SK-N-SH treated with all-trans-retinoic acid at 6 μM for 48 hours (cell line): Measurements from ENCODE around the gene CCDC187.

ENCODE experiments used
- ATAC-seq: fragments of 200-7000 bp; cut with Tn5 transposase; 3 replicates; pipeline ENCODE4 v1.9.1; 2020; ENCODE audit warnings: mild to moderate bottlenecking, moderate library complexity
- ARNTL ChIP-seq: fragments of 450-650 bp; formaldehyde crosslinking; IDR thresholded peaks from 2 replicates; pipeline ENCODE4 v1.5.0; 2020; ENCODE audit warnings: low read depth, mild to moderate bottlenecking, moderate library complexity, borderline replicate concordance
- CSDC2 ChIP-seq: fragments of 250-450 bp; sonication (Bioruptor Pico); IDR thresholded peaks from 2 replicates; pipeline ENCODE4 v1.5.0; 2020; ENCODE audit warnings: mild to moderate bottlenecking, moderate library complexity
- ESRRG ChIP-seq: fragments of 250-450 bp; sonication (Bioruptor Pico); IDR thresholded peaks from 2 replicates; pipeline ENCODE4 v1.6.1; 2021; ENCODE audit warnings: mild to moderate bottlenecking
- GLIS3 ChIP-seq: fragments of 250-450 bp; sonication (Bioruptor Pico); IDR thresholded peaks from 2 replicates; pipeline ENCODE4 v1.5.0; 2020; ENCODE audit warnings: mild to moderate bottlenecking, moderate library complexity
- ISL1 ChIP-seq: fragments of 250-450 bp; sonication (Bioruptor Pico); IDR thresholded peaks from 2 replicates; pipeline ENCODE4 v2.1.2; 2022; ENCODE audit warnings: mild to moderate bottlenecking, moderate library complexity
- OSR1 ChIP-seq: fragments of 250-450 bp; sonication (Bioruptor Pico); IDR thresholded peaks from 2 replicates; pipeline ENCODE4 v1.8.0; 2022; ENCODE audit warnings: moderate library complexity, mild to moderate bottlenecking, inconsistent platforms
- PATZ1 ChIP-seq: fragments of 250-450 bp; sonication (Bioruptor Pico); IDR thresholded peaks from 2 replicates; pipeline ENCODE4 v1.8.0; 2020; ENCODE audit warnings: mild to moderate bottlenecking, moderate library complexity, borderline replicate concordance
- POU6F1 ChIP-seq: fragments of 250-450 bp; sonication (Bioruptor Pico); IDR thresholded peaks from 2 replicates; pipeline ENCODE4 v1.8.0; 2021; ENCODE audit warnings: low read depth, mild to moderate bottlenecking, moderate library complexity, borderline replicate concordance
- PPARA ChIP-seq: fragments of 250-450 bp; sonication (Bioruptor Pico); IDR thresholded peaks from 2 replicates; pipeline ENCODE4 v1.5.0; 2020; ENCODE audit warnings: mild to moderate bottlenecking, borderline replicate concordance
- SNAI2 ChIP-seq: fragments of 250-450 bp; sonication (Bioruptor Pico); IDR thresholded peaks from 2 replicates; pipeline ENCODE4 v1.5.0; 2020; ENCODE audit warnings: mild to moderate bottlenecking, moderate library complexity
- TCF4 ChIP-seq: fragments of 250-450 bp; sonication (Bioruptor Pico); IDR thresholded peaks from 2 replicates; pipeline ENCODE4 v1.8.0; 2021; ENCODE audit warnings: mild to moderate bottlenecking, moderate library complexity, borderline replicate concordance
- TOX ChIP-seq: fragments of 250-450 bp; sonication (Bioruptor Pico); IDR thresholded peaks from 2 replicates; pipeline ENCODE4 v1.8.0; 2021; ENCODE audit warnings: mild to moderate bottlenecking, moderate library complexity, borderline replicate concordance
- TSHZ2 ChIP-seq: fragments of 250-450 bp; sonication (Bioruptor Pico); IDR thresholded peaks from 2 replicates; pipeline ENCODE4 v1.5.0; 2020; ENCODE audit warnings: mild to moderate bottlenecking, moderate library complexity
- ZC3H10 ChIP-seq: fragments of 250-450 bp; sonication (Bioruptor Pico); IDR thresholded peaks from 2 replicates; pipeline ENCODE4 v1.5.1; 2021; ENCODE audit warnings: mild to moderate bottlenecking, moderate library complexity
- ZFP3 ChIP-seq: fragments of 250-450 bp; sonication (Bioruptor Pico); IDR thresholded peaks from 2 replicates; pipeline ENCODE4 v1.5.0; 2020; ENCODE audit warnings: mild to moderate bottlenecking, moderate library complexity
- ZFP30 ChIP-seq: fragments of 450-650 bp; formaldehyde crosslinking; IDR thresholded peaks from 2 replicates; pipeline ENCODE4 v1.5.0; 2022; ENCODE audit warnings: mild to moderate bottlenecking, moderate library complexity
- ZNF565 ChIP-seq: fragments of 450-650 bp; formaldehyde crosslinking; conservative IDR thresholded peaks from 2 replicates; pipeline ENCODE4 v1.5.0; 2020; ENCODE audit warnings: low read depth, mild to moderate bottlenecking, moderate library complexity
- ZNF70 ChIP-seq: fragments of 450-650 bp; formaldehyde crosslinking; IDR thresholded peaks from 2 replicates; pipeline ENCODE4 v1.5.0; 2020; ENCODE audit warnings: mild to moderate bottlenecking, moderate library complexity
- ZNF8 ChIP-seq: fragments of 450-650 bp; formaldehyde crosslinking; IDR thresholded peaks from 2 replicates; pipeline ENCODE4 v1.5.0; 2020; ENCODE audit warnings: mild to moderate bottlenecking, moderate library complexity
- TF ChIP-seq, protein P1 (sequence below): fragments of 250-450 bp; sonication (Bioruptor Pico); IDR thresholded peaks from 2 replicates; pipeline ENCODE4 v1.5.1; 2021; ENCODE audit warnings: mild to moderate bottlenecking, moderate library complexity

Gene CCDC187

GRCh38 chr9:136289651-136290507 lies 14.0 kb downstream of the CCDC187 start:
- no peak for ATAC-seq
- no peak for TF ChIP-seq ZC3H10 (CRISPR knock-in tag)

DNA sequence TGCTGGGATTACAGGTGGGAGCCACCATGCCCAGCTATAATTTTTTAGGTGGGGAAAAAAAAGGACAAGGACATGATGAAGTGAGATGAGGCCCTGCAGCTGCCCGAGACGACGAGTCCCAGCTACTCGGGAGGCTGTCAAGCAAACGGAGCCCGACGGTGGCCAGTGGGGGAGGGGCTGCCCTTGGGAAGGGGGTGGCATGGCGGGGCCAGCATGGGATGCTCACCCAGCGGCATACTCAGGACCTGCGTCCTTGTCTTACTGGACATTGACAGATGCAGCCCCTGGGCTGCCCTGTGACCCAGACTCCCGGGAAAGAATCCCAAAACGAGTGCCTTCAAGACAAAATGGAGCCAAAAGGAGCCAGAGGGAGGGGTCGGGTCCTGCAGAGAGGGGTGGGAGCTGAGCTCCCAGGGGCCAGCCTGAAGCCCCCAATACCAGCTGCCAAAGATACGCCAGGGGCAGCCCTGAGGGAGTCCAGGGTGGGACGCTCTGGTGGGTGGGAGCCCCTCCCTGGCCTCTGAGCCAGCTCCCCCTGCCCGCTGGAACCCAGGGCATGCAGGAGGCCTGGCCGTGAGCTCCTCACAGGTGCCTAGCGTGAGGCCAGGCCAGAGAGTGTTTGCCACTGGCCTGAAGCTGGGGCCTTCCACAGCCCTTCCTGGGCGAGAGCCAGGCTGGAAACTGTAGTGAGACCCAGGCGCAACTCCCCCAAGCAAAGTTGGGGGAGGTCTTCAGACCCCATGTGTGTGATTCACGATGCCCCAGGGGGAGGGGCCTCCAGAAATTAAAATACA lies 15.7 kb downstream of the CCDC187 start:
- ATAC-seq = no peak
- TF ChIP-seq SNAI2 (no peak), ARNTL (CRISPR knock-in tag) (no peak), ZNF8 (no peak)

GRCh38 chr9:136286987-136287379 lies 16.9 kb downstream of the CCDC187 start:
- no peak for ATAC-seq
- TF ChIP-seq, protein P1, sequence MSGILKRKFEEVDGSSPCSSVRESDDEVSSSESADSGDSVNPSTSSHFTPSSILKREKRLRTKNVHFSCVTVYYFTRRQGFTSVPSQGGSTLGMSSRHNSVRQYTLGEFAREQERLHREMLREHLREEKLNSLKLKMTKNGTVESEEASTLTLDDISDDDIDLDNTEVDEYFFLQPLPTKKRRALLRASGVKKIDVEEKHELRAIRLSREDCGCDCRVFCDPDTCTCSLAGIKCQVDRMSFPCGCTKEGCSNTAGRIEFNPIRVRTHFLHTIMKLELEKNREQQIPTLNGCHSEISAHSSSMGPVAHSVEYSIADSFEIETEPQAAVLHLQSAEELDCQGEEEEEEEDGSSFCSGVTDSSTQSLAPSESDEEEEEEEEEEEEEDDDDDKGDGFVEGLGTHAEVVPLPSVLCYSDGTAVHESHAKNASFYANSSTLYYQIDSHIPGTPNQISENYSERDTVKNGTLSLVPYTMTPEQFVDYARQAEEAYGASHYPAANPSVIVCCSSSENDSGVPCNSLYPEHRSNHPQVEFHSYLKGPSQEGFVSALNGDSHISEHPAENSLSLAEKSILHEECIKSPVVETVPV (CRISPR knock-in tag) = no peak
- TF ChIP-seq GLIS3 (CRISPR knock-in tag) (no peak), ISL1 (no peak), ZNF70 (CRISPR knock-in tag) (no peak), ZNF565 (CRISPR knock-in tag) (no peak), ZFP3 (CRISPR knock-in tag) (no peak), TOX (CRISPR knock-in tag) (no peak), ZFP30 (CRISPR knock-in tag) (no peak), ARNTL (CRISPR knock-in tag) (no peak), SNAI2 (no peak), POU6F1 (no peak), ZC3H10 (CRISPR knock-in tag) (no peak), ZNF8 (no peak), TCF4 (no peak), TSHZ2 (CRISPR knock-in tag) (no peak), ESRRG (CRISPR knock-in tag) (no peak)

DNA sequence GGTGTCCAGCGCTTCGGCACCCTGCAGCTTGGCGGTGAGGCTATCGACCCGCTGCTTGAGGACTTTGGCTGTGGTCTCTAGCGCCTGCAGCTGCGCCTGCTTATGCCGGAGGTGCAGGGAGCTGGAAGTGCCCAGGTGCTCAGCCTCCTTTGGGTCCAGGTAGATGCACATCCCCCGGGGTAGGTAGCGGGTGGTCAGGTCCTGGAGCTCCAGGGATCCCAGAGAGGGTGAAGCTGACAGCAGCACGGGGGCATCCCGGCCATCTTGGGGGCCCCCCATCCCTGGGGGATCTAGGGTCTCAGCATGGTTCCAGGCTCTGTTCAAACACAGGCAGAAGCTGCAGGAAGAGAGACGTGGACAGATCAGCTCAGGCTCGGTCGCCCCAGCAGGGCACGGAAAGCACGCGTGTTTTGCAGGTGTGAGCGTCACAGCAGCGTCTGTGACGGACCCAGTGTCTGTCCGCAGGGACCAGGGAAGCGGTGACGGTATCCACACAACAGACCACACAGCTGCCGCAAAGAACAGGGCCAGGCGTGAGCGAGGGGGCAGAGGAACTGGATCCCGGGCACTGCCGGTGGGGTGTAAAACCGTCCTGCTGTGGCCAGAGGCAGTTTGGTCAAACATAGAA lies 17.4 kb downstream of the CCDC187 start:
- ATAC-seq = no peak
- TF ChIP-seq ZFP30 (CRISPR knock-in tag) (no peak), ZNF8 (no peak), OSR1 (no peak), ZNF565 (CRISPR knock-in tag) (no peak), ZC3H10 (CRISPR knock-in tag) (no peak), GLIS3 (CRISPR knock-in tag) (no peak), PPARA (CRISPR knock-in tag) (no peak), PATZ1 (CRISPR knock-in tag) (no peak), CSDC2 (CRISPR knock-in tag) (no peak)
